K562 (cell line): ENCODE measurements around the gene SLC1A7. TPM values are rescaled to one million over a fixed set of nuclear protein-coding genes. Genes with fewer than 3 reads are reported as not detected.

Source experiments
- ATAC-seq: fragments of 200-7000 bp; cut with Tn5 transposase; 3 replicates; pipeline ENCODE4 v1.9.1; 2020; ENCODE audit warnings: moderate library complexity
- BruUV-seq: library from RNA; stranded (reverse); fragments of 400-500 nt; replicated peaks from 2 replicates; lab custom pipeline; 2021; lab: Mats Ljungman, UMichigan
- CTCF ChIA-PET: fragments of 300-600 bp; formaldehyde crosslinking; extraction: SDS; loops from one replicate; lab custom pipeline; 2021; ENCODE audit warnings: low intra/inter-chr PET ratio; lab: Yijun Ruan, JAX
- POLR2A ChIA-PET: fragments of 300-600, 350-650 bp; sonication (Branson Sonifier 250); formaldehyde crosslinking; extraction: SDS; loops from one replicate; lab custom pipeline; 2021; ENCODE audit warnings: antibody characterized with exemption, inconsistent platforms; lab: Yijun Ruan, JAX
- DNase-seq, 4 experiments: peaks; one replicate each; pipeline versions ENCODE4 v3.0.0 to v3.0.0-alpha.2; 2011 to 2018; ENCODE audit warnings: low spot score in 3 of 4, mixed read lengths in 3 of 4; ENCODE audit errors: extremely low read depth in 1 of 4
- FAIRE-seq: peaks from 2 replicates; lab custom pipeline; 2011; peaks lifted over from hg19 to GRCh38; lab: Jason Lieb, UNC
- H2AFZ ChIP-seq: 2 replicates; pipeline ENCODE4 v1.6.0; 2011; ENCODE audit warnings: low read depth, low read length, control low read depth, inconsistent platforms
- H3K27ac ChIP-seq: fragments of 200-600 bp; 3 replicates; pipeline ENCODE4 v1.8.0; 2011; ENCODE audit warnings: low read depth, mild to moderate bottlenecking, control low read depth, inconsistent platforms, low read length, moderate library complexity, mixed read lengths; ENCODE audit errors: extremely low read depth
- H3K27me3 ChIP-seq, 2 experiments: fragments of 300-600 bp in 1 of 2; 2 replicates in 1 of 2; 3 replicates in 1 of 2; pipeline versions ENCODE4 v1.6.0 to v1.8.0; 2011; ENCODE audit warnings: inconsistent platforms in 2 of 2, low read length in 2 of 2, mild to moderate bottlenecking in 1 of 2, mixed read lengths in 1 of 2, moderate library complexity in 1 of 2; ENCODE audit not compliant: control insufficient read depth in 2 of 2, insufficient read depth in 2 of 2
- H3K36me3 ChIP-seq: fragments of 300-600 bp; 3 replicates; pipeline ENCODE4 v1.8.0; 2011; ENCODE audit warnings: mild to moderate bottlenecking, low read length, inconsistent platforms; ENCODE audit not compliant: control insufficient read depth, insufficient read depth
- H3K4me1 ChIP-seq, 2 experiments: fragments of 200-600 bp in 1 of 2; replicated peaks in 1 of 2; 2 replicates in 1 of 2; 3 replicates in 1 of 2; pipeline versions ENCODE4 v1.5.1 to v1.8.0; 2011; ENCODE audit warnings: inconsistent platforms in 2 of 2, low read length in 2 of 2, mild to moderate bottlenecking in 1 of 2, mixed read lengths in 1 of 2, moderate library complexity in 1 of 2; ENCODE audit not compliant: control insufficient read depth in 2 of 2, insufficient read depth in 2 of 2
- H3K4me2 ChIP-seq: 2 replicates; pipeline ENCODE4 v1.6.1; 2011; ENCODE audit warnings: low read length, control low read depth, inconsistent platforms, mixed read lengths; ENCODE audit not compliant: insufficient read depth
- H3K4me3 ChIP-seq: fragments of 200-600 bp; sonication (generic), shearing (Covaris generic); 2 replicates; pipeline ENCODE4 v1.5.1; 2016; ENCODE audit warnings: control low read depth, inconsistent platforms
- H3K79me2 ChIP-seq: fragments of 200-600 bp; 3 replicates; pipeline ENCODE4 v1.8.0; 2011; ENCODE audit warnings: low read length, inconsistent platforms; ENCODE audit not compliant: control insufficient read depth, insufficient read depth
- H3K9ac ChIP-seq, 2 experiments: 2 replicates each; pipeline versions ENCODE4 v1.6.0 to v1.6.1; 2011; ENCODE audit warnings: low read depth in 2 of 2, low read length in 2 of 2, control low read depth in 1 of 2, inconsistent platforms in 1 of 2, mild to moderate bottlenecking in 1 of 2, mixed read lengths in 1 of 2; ENCODE audit not compliant: insufficient read depth in 1 of 2
- H3K9me1 ChIP-seq: one replicate; pipeline ENCODE4 v1.6.0; 2011; ENCODE audit warnings: inconsistent platforms, mild to moderate bottlenecking, low read length, moderate library complexity; ENCODE audit not compliant: control insufficient read depth, insufficient read depth
- H3K9me3 ChIP-seq: replicated peaks from 2 replicates; pipeline ENCODE4 v1.5.1; 2011; ENCODE audit warnings: low read depth, low read length, inconsistent platforms; ENCODE audit not compliant: control insufficient read depth, insufficient read depth
- H4K20me1 ChIP-seq: replicated peaks from 2 replicates; pipeline ENCODE4 v1.6.1; 2011; ENCODE audit warnings: low read length, inconsistent platforms, mixed read lengths; ENCODE audit not compliant: control insufficient read depth, insufficient read depth
- KAT8 ChIP-seq: fragments of 450-650 bp; IDR thresholded peaks from 2 replicates; pipeline ENCODE4 v1.6.1; 2016; ENCODE audit warnings: low read depth, mild to moderate bottlenecking
- MXI1 ChIP-seq: IDR thresholded peaks from 2 replicates; pipeline ENCODE4 v1.6.1; 2011; ENCODE audit warnings: low read depth, mild to moderate bottlenecking, improper control_type of control experiment, low read length
- POLR2H ChIP-seq: IDR thresholded peaks from 2 replicates; pipeline ENCODE4 v1.6.1; 2016; ENCODE audit warnings: missing genetic modification characterization, low read depth, mild to moderate bottlenecking, control low read depth, missing compliant biosample characterization, moderate library complexity
- SIRT6 ChIP-seq: IDR thresholded peaks from one replicate; pipeline ENCODE4 v1.6.1; 2012; ENCODE audit warnings: low read depth, mild to moderate bottlenecking, control low read depth, inconsistent platforms, low read length, moderate library complexity
- TRIM24 ChIP-seq, 2 experiments: fragments of 450-650 bp; IDR thresholded peaks; 2 replicates each; pipeline ENCODE4 v1.6.1; 2016
- ZNF41 ChIP-seq: fragments of 250-450 bp; sonication (Bioruptor Pico); conservative IDR thresholded peaks from 2 replicates; pipeline ENCODE4 v1.4.0; 2020; ENCODE audit warnings: mild to moderate bottlenecking
- ZNF445 ChIP-seq: fragments of 250-450 bp; sonication (Bioruptor Pico); IDR thresholded peaks from 2 replicates; pipeline ENCODE4 v1.4.0; 2020; ENCODE audit warnings: low read depth, mild to moderate bottlenecking, moderate library complexity
- WGBS: fragments of 100-300 bp; shearing (Covaris generic); methylation state at CpG from one replicate; pipeline ENCODE4 v1.1.6; 2016; ENCODE audit warnings: low coverage, mixed read lengths; ENCODE audit not compliant: insufficient coverage; ENCODE audit errors: missing lambda C conversion rate; 5-methylcytosine and 5-hydroxymethylcytosine counted together
- in situ Hi-C: fragments of 300-500 bp; cut with MboI; formaldehyde crosslinking; loops from 4 replicates; pipeline ENCODE4 v1.15.0; 2018; ENCODE audit warnings: inconsistent platforms, mixed read lengths
- intact Hi-C: fragments of 100-400 bp; cut with micrococcal nuclease; formaldehyde crosslinking; loops from 2 replicates; pipeline ENCODE4 v1.14.2; 2022
- polyA plus RNA-seq, 8 experiments: library from polyadenylated mRNA; depleted of rRNA in 4 of 8; stranded (reverse) in 5 of 8; unstranded in 3 of 8; fragments of >200 nt; fragmentation: Nextera tagmentation in 2 of 8; fragmentation: Illumina TruSeq in 1 of 8; extraction: Ambion mirVana in 2 of 8; extraction: Trizol in 1 of 8; gene quantifications; 2 replicates each; pipeline versions ENCODE4 v1.2.1 to v1.2.3, GENCODE V29; 2011 to 2014; ENCODE audit warnings: inconsistent platforms in 1 of 8, missing spikeins in 1 of 8
- total RNA-seq, 7 experiments: library from RNA; depleted of rRNA in 6 of 7; stranded (reverse); fragments of >200 nt in 6 of 7; fragmentation: Illumina TruSeq in 2 of 7; extraction: Trizol in 2 of 7; gene quantifications; 2 replicates each; pipeline versions ENCODE4 v1.2.1 to v1.2.3, GENCODE V29; 2011 to 2021; ENCODE audit warnings: low replicate concordance in 1 of 7
- TF ChIP-seq, protein P1 (sequence below): sonication (generic); formaldehyde crosslinking; IDR thresholded peaks from 2 replicates; pipeline ENCODE4 v1.8.0; 2023; ENCODE audit warnings: mild to moderate bottlenecking, missing genetic modification reagents
- TF ChIP-seq, protein P2 (sequence below): sonication (generic); formaldehyde crosslinking; IDR thresholded peaks from 2 replicates; pipeline ENCODE4 v1.8.1; 2023; ENCODE audit warnings: mild to moderate bottlenecking, missing genetic modification reagents
- TF ChIP-seq, protein P3 (sequence below): fragments of 250-450 bp; sonication (Bioruptor Pico); IDR thresholded peaks from 2 replicates; pipeline ENCODE4 v1.8.0; 2022; ENCODE audit warnings: moderate library complexity, mild to moderate bottlenecking, inconsistent platforms
- TF ChIP-seq, protein P4 (sequence below): sonication (generic); formaldehyde crosslinking; IDR thresholded peaks from 2 replicates; pipeline ENCODE4 v1.8.1; 2022; ENCODE audit warnings: missing genetic modification reagents

Gene SLC1A7
- total and polyA plus RNA-seq, 9 of the 15 experiments (the other 6 are each of a cell fraction or from before 2014, with no cell fraction given): 0.07 TPM; not detected in 8

DNA sequence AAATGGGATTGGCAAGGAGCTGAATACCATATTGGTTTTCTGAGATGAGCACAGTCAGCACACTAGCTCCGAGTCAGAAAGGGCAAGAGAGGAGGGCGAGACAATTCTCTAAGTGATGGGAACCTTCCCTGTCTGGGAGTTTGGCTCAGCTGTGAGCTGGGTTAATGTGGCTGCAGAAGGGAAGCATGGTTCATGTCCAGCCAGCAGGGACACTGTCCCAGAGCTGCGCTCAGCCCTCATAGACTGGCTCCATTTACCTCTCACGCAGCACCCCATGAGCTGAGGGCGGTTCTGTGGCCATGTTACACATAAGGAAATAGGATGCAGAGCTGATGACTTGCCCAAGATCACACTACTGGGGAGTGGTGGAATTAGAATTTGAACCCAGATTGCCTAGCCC, 38.5 kb upstream of the SLC1A7 start:
- Histone ChIP-seq H4K20me1 (no peaks in the 10 kb centered on the region), H3K36me3 (no peaks in the 10 kb centered on the region), H3K4me1 (peaks cover 16 to 34% of the 10 kb centered on the region in 2 experiments), H3K9me1 (no peaks in the 10 kb centered on the region), H3K27ac (no peak overlapping the region), H3K9ac (no peak overlapping the region), H3K79me2 (no peaks in the 10 kb centered on the region), H3K4me3 (no peak overlapping the region), H3K4me2 (no peak overlapping the region), H3K27me3 (peaks cover 28 to 49% of the 10 kb centered on the region in 2 experiments; a peak in 4 of 5 replicates), H2AFZ (no peak overlapping the region), H3K9me3 (no peaks in the 10 kb centered on the region)
- CTCF ChIA-PET: no interaction called here
- intact Hi-C loops: no loop called here
- 0 out of 3 replicates have a peak, but pooled peaks have one; percentile 9 for ATAC-seq
- BruUV-seq: no TSS peak
- in situ Hi-C loops: loop anchor here (10.0 to 25.0 kb wide), 2 partner anchors 269 to 476 kb away; partner anchors contain the start of gene ECHDC2
- no peak for DNase-seq
- FAIRE-seq: no peak
- WGBS: 22% methylated on average over 5 of the region's 5 CpGs
- POLR2A ChIA-PET: interaction anchor here (0.7 to 4.3 kb wide), 6 partner anchors 16 to 497 kb away, joined by 3 to 19 read pairs (median 3); no protein-coding TSS in a partner anchor
- TF ChIP-seq KAT8: no peak
- TF ChIP-seq, protein P1, sequence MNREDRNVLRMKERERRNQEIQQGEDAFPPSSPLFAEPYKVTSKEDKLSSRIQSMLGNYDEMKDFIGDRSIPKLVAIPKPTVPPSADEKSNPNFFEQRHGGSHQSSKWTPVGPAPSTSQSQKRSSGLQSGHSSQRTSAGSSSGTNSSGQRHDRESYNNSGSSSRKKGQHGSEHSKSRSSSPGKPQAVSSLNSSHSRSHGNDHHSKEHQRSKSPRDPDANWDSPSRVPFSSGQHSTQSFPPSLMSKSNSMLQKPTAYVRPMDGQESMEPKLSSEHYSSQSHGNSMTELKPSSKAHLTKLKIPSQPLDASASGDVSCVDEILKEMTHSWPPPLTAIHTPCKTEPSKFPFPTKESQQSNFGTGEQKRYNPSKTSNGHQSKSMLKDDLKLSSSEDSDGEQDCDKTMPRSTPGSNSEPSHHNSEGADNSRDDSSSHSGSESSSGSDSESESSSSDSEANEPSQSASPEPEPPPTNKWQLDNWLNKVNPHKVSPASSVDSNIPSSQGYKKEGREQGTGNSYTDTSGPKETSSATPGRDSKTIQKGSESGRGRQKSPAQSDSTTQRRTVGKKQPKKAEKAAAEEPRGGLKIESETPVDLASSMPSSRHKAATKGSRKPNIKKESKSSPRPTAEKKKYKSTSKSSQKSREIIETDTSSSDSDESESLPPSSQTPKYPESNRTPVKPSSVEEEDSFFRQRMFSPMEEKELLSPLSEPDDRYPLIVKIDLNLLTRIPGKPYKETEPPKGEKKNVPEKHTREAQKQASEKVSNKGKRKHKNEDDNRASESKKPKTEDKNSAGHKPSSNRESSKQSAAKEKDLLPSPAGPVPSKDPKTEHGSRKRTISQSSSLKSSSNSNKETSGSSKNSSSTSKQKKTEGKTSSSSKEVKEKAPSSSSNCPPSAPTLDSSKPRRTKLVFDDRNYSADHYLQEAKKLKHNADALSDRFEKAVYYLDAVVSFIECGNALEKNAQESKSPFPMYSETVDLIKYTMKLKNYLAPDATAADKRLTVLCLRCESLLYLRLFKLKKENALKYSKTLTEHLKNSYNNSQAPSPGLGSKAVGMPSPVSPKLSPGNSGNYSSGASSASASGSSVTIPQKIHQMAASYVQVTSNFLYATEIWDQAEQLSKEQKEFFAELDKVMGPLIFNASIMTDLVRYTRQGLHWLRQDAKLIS (CRISPR knock-in tag): no peak
- TF ChIP-seq ZNF445 (CRISPR knock-in tag): no peak
- TF ChIP-seq, protein P2, sequence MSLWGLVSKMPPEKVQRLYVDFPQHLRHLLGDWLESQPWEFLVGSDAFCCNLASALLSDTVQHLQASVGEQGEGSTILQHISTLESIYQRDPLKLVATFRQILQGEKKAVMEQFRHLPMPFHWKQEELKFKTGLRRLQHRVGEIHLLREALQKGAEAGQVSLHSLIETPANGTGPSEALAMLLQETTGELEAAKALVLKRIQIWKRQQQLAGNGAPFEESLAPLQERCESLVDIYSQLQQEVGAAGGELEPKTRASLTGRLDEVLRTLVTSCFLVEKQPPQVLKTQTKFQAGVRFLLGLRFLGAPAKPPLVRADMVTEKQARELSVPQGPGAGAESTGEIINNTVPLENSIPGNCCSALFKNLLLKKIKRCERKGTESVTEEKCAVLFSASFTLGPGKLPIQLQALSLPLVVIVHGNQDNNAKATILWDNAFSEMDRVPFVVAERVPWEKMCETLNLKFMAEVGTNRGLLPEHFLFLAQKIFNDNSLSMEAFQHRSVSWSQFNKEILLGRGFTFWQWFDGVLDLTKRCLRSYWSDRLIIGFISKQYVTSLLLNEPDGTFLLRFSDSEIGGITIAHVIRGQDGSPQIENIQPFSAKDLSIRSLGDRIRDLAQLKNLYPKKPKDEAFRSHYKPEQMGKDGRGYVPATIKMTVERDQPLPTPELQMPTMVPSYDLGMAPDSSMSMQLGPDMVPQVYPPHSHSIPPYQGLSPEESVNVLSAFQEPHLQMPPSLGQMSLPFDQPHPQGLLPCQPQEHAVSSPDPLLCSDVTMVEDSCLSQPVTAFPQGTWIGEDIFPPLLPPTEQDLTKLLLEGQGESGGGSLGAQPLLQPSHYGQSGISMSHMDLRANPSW: no peak
- TF ChIP-seq SIRT6: no peak
- TF ChIP-seq MXI1: no peak
- TF ChIP-seq, protein P3, sequence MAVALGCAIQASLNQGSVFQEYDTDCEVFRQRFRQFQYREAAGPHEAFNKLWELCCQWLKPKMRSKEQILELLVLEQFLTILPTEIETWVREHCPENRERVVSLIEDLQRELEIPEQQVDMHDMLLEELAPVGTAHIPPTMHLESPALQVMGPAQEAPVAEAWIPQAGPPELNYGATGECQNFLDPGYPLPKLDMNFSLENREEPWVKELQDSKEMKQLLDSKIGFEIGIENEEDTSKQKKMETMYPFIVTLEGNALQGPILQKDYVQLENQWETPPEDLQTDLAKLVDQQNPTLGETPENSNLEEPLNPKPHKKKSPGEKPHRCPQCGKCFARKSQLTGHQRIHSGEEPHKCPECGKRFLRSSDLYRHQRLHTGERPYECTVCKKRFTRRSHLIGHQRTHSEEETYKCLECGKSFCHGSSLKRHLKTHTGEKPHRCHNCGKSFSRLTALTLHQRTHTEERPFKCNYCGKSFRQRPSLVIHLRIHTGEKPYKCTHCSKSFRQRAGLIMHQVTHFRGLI: no peak
- TF ChIP-seq ZNF41 (CRISPR knock-in tag): no peak
- TF ChIP-seq, protein P4, sequence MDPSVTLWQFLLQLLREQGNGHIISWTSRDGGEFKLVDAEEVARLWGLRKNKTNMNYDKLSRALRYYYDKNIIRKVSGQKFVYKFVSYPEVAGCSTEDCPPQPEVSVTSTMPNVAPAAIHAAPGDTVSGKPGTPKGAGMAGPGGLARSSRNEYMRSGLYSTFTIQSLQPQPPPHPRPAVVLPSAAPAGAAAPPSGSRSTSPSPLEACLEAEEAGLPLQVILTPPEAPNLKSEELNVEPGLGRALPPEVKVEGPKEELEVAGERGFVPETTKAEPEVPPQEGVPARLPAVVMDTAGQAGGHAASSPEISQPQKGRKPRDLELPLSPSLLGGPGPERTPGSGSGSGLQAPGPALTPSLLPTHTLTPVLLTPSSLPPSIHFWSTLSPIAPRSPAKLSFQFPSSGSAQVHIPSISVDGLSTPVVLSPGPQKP (CRISPR knock-in tag): no peak
- TF ChIP-seq TRIM24 (IDR thresholded peaks at IDR 0.05): no peak
- no peak for TF ChIP-seq POLR2H (tag)
